NCI-H2171 treated with DMSO at 0.1 percent for 48 hours (cell line): ENCODE data around the gene CBFA2T2.
"Not testable (repeated sequence)": the region's sequence is repeated elsewhere in the genome, so short reads cannot be mapped to it uniquely, and the experiment has no call there.

Experiments
- DNase-seq: peaks from one replicate; lab custom pipeline; 2025; lab: John Stamatoyannopoulos, UW

Gene CBFA2T2

GRCh38 chr20:33622705-33623365, 132.9 kb downstream of the CBFA2T2 start:
- no peak for DNase-seq

- no peak for DNase-seq
Measured at GRCh38 chr20:33624399-33624798, 134.5 kb downstream of the CBFA2T2 start.

DNA sequence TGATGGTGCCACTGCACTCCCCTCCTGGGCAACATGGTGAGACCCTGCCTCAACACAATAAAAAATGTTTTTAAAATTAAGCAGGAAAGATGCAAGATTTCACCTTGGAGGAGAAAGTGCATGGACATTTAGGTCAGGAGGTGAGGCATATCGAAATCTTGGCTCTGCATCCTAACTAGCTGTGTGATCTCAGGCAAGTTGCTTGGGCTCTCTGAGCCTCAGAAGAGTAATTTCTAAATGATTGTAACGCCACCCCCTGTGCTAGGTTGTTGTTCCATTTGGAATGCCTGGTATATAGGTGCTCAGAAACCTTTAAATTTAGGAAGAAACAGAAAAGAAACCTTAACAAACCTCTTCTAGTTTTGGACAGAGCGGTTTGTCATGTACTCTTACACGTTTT, 136.3 kb downstream of the CBFA2T2 start:
- no peak for DNase-seq

GRCh38 chr20:33627577-33628216, 137.8 kb downstream of the CBFA2T2 start:
- DNase-seq: no peak

- DNase-seq: no peak
Measured at GRCh38 chr20:33629533-33629932, 139.6 kb downstream of the CBFA2T2 start.

DNA sequence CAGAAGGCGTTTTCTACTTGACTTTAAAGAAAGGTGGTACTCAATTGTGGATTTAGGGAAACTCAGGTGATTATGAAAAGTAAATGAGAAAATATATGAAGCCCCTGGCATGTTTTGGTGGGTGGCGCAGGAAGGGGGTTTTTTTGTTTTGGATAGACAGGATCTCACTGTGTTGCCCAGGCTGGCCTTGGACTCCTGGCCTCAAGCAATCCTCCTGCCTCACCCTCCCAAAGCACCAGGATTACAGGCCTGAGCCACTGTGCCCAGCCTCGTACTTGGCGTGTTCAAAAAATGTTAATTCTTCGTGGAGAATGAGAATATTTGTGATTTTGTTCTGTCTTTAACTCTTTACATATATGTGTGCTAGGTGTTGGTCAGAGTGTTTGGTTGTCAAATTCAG, 140.1 kb downstream of the CBFA2T2 start:
- no peak for DNase-seq

GRCh38 chr20:33630507-33630906, 140.6 kb downstream of the CBFA2T2 start:
- no peak for DNase-seq

DNA sequence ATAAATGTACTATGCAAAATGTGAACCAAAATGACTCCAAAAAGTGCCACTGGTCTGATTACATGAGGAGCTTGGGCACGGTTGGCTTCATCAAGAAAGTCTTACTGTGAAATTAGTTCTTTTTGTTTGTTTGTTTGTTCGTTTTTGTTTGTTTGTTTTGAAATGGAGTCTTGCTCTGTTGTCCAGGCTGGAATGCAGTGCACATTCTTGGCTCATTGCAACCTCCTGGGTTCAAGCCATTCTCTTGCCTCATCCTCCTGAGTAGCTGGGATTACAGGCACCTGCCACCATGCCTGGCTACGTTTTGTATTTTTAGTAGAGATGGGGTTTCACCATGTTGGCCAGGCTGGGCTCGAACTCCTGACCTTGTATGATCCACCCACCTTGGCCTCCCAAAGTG, 142.0 kb downstream of the CBFA2T2 start:
- not testable (repeated sequence) for DNase-seq

DNA sequence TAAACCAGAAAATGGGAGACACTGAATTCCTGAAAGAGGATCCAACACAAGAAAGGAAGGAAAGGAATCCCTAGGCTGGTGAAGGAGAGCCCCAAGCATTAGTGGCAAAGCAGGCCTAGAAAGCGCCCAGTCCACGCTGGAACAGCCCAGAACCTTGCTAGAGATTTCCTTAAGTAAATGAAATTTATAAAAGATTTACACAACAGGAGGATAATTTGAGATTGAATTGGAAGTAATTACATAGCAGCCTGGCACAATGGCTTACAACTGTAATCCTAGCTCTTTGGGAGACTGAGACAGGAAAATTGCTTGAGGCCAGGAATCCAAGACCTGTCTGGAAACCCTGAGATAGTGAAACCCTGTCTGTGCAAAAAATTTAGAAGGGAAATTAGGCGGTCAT, 145.4 kb downstream of the CBFA2T2 start:
- DNase-seq: no peak

- no peak for DNase-seq
Measured at GRCh38 chr20:33636776-33637175, 146.9 kb downstream of the CBFA2T2 start.

DNA sequence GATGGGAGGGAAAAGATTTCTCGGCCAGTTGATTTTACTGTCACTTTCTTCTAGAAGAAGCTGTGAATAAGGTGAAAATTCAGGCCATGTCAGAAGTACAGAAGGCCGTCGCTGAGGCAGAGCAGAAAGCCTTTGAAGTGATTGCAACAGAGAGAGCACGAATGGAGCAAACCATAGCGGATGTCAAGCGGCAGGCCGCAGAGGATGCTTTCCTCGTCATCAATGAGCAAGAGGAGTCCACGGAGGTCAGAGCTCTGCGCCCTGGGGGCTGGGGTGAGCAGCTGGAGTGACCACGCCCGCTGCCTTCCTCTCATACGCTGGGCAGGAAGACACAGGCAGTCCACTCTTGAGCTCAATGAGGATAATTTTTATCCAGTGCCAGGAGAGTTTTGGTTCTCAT, 150.4 kb downstream of the CBFA2T2 start:
- DNase-seq: no peak

GRCh38 chr20:33644313-33645071, 154.6 kb downstream of the CBFA2T2 start:
- DNase-seq: no peak

GRCh38 chr20:33645072-33645358, 155.1 kb downstream of the CBFA2T2 start:
- no peak for DNase-seq

- DNase-seq: no peak
Measured at GRCh38 chr20:33645396-33645795, 155.5 kb downstream of the CBFA2T2 start.

DNA sequence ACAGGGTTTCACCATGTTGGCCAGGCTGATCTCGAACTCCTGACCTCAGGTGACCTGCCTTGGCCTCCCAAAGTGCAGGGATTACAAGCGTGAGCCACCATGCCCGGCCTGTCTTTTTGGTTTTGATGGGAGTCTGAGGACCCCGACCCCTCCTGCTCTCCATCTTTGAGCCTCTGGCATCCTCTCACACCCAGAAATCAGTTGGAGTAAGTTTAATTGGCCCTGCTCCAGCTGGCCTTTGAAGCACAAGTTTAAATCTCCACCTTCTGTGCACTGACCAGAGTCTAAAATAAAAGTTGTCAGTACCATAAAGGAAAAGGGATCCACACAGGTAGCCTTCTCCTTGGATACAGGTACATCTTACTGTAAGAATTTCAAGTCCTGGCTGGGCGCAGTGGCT, 156.3 kb downstream of the CBFA2T2 start:
- no peak for DNase-seq

- DNase-seq: not testable (repeated sequence)
Measured at GRCh38 chr20:33646959-33647602, 157.2 kb downstream of the CBFA2T2 start.

DNA sequence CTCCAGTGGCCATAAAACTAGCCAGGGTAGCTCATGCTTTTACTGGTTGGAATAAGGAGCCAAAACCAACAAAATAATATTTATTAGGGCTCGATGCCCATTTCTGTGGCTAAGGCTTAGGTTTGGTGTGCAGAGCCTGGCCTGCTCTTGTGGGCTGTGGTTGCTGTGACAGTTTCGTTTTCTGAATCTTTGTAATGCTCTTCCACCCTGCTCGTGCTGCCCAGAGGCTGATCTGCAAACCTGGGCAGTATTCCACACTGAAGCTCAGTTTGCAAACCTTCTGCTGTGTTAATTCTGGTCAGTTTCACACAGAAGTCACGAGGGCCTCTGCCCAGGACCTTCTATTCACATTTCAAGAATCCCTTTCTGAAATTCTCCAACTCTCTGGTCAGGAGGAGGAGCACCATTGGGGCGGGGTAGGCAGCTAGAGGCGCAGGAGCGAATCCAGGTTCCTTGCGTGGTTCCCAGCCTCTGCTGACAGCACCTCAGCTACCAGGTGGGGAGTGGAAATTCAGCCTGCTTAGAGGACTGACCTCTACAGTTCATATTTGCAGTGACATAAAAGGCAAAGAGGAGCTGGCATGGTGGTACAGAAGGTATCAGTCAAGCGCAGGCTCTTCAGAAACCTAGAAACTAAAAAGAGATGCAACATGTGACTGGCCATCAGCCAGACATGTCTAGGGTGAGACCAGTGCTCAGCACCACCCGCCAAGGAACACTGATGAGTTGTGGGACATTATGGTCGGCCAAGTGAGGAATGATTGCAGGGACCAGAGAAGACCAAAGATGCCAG, 157.9 kb downstream of the CBFA2T2 start:
- DNase-seq: peak; percentile 43

- DNase-seq: peak; percentile 61
Measured at GRCh38 chr20:33648396-33649004, 158.6 kb downstream of the CBFA2T2 start.

DNA sequence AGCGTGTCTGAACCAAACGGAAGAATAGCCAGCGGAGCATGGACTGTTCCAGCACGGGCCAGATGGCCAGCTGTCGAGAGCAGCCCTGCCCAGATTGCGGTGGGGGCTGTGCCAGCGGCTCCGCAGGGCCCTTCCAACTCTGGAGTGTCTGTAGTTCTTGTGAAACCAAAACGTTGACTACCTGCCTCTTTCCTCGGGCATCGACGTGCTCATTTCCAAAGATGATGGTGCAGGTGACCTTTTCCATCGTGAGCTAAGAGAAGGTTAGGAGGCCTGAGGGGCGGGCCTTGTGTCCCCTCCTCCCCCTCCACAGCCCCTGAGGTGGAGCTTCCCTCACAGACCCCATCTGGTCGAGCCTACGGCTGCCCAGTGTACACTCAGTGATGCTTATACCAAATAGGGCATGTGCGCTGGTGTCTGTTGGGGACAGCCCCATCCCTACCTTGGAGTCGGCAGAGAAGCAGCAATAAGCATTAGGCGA, 159.3 kb downstream of the CBFA2T2 start:
- DNase-seq: peak; percentile 77

- DNase-seq: peak; percentile 56
Measured at GRCh38 chr20:33650111-33650752, 160.3 kb downstream of the CBFA2T2 start.
